B cell (primary cell): ENCODE results near the gene OR52M1.

Experiments used
- EZH2 ChIP-seq: IDR thresholded peaks from 2 replicates; pipeline ENCODE4 v1.6.1; 2012; ENCODE audit warnings: borderline replicate concordance, low read depth, mild to moderate bottlenecking, moderate library complexity, low read length; ENCODE audit not compliant: insufficient read depth, poor library complexity, severe bottlenecking
- TF ChIP-seq, protein P1 (sequence below): fragments of 200-600 bp; IDR thresholded peaks from one replicate; pipeline ENCODE4 v1.8.0; 2022; ENCODE audit warnings: antibody characterized with exemption, mild to moderate bottlenecking

DNA sequence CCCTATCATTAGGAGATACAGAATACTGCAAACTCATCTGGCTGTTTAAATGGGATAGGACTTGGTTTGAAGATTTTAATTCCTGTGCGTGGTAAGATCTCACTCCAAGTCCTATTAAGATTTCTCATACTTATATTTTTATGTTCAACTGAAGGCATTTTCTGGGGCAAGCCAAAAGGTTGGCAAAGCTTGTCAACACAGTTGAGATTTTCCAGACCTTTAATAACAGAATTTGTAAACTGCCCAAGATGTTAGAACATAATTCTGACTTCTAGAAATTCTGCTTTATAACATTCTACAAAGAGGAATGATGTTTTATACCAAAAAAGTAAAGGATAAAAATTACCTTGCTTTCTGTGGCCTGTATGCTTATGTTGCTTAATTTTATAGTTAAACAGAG is 30.8 kb upstream of the OR52M1 start:
- TF ChIP-seq EZH2 = no peak
- TF ChIP-seq, protein P1, sequence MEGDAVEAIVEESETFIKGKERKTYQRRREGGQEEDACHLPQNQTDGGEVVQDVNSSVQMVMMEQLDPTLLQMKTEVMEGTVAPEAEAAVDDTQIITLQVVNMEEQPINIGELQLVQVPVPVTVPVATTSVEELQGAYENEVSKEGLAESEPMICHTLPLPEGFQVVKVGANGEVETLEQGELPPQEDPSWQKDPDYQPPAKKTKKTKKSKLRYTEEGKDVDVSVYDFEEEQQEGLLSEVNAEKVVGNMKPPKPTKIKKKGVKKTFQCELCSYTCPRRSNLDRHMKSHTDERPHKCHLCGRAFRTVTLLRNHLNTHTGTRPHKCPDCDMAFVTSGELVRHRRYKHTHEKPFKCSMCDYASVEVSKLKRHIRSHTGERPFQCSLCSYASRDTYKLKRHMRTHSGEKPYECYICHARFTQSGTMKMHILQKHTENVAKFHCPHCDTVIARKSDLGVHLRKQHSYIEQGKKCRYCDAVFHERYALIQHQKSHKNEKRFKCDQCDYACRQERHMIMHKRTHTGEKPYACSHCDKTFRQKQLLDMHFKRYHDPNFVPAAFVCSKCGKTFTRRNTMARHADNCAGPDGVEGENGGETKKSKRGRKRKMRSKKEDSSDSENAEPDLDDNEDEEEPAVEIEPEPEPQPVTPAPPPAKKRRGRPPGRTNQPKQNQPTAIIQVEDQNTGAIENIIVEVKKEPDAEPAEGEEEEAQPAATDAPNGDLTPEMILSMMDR = no peak
